Liver (tissue), 9 donors: ENCODE measurements around the gene UBE2E2. TPM values are rescaled to one million over a fixed set of nuclear protein-coding genes. Genes with fewer than 3 reads are reported as not detected.

ENCODE experiments used
- DNase-seq: peaks from one replicate; pipeline ENCODE4 v3.0.0-alpha.2; 2017; ENCODE audit warnings: low spot score
- H3K27ac ChIP-seq, 2 donors: one replicate each; pipeline ENCODE4 v1.7.0; 2013; ENCODE audit warnings: inconsistent platforms in 2 of 2, low read length in 2 of 2, control low read depth in 1 of 2, low read depth in 1 of 2, mild to moderate bottlenecking in 1 of 2
- H3K27me3 ChIP-seq, 4 donors: one replicate each; pipeline versions ENCODE4 v1.6.1 to v1.7.0; 2013; ENCODE audit warnings: low read length in 3 of 4, inconsistent platforms in 1 of 4, mild to moderate bottlenecking in 1 of 4, moderate library complexity in 1 of 4; ENCODE audit not compliant: control insufficient read depth in 4 of 4, insufficient read depth in 4 of 4
- H3K36me3 ChIP-seq, 4 donors: one replicate each; pipeline versions ENCODE4 v1.6.1 to v1.7.0; 2013; ENCODE audit warnings: low read length in 3 of 4, mild to moderate bottlenecking in 3 of 4, low read depth in 1 of 4, moderate library complexity in 1 of 4; ENCODE audit not compliant: control insufficient read depth in 4 of 4, insufficient read depth in 3 of 4
- H3K4me1 ChIP-seq, 4 donors: one replicate each; pipeline versions ENCODE4 v1.6.1 to v1.7.0; 2013; ENCODE audit warnings: low read length in 3 of 4, mild to moderate bottlenecking in 3 of 4, moderate library complexity in 1 of 4; ENCODE audit not compliant: control insufficient read depth in 4 of 4, insufficient read depth in 4 of 4
- H3K4me3 ChIP-seq, 3 donors: one replicate each; pipeline versions ENCODE4 v1.6.1 to v1.7.0; 2013; ENCODE audit warnings: low read length in 3 of 3, control low read depth in 1 of 3, low read depth in 1 of 3, mild to moderate bottlenecking in 1 of 3
- H3K9ac ChIP-seq, 2 donors: one replicate each; pipeline ENCODE4 v1.7.0; 2013; ENCODE audit warnings: low read length in 2 of 2, mild to moderate bottlenecking in 2 of 2, moderate library complexity in 2 of 2, control low read depth in 1 of 2, low read depth in 1 of 2
- H3K9me3 ChIP-seq, 4 donors: one replicate each; pipeline versions ENCODE4 v1.6.1 to v1.7.0; 2013; ENCODE audit warnings: low read length in 3 of 4; ENCODE audit not compliant: control insufficient read depth in 4 of 4
- EGR1 ChIP-seq, 2 donors: IDR thresholded peaks; 2 replicates each; pipeline ENCODE4 v1.6.1; 2016 to 2018; ENCODE audit warnings: antibody characterized with exemption in 2 of 2, low read depth in 2 of 2
- FOXA1 ChIP-seq: IDR thresholded peaks from 2 replicates; pipeline ENCODE4 v1.6.1; 2016; ENCODE audit warnings: antibody characterized with exemption
- FOXA2 ChIP-seq: IDR thresholded peaks from 2 replicates; pipeline ENCODE4 v1.6.1; 2016; ENCODE audit warnings: antibody characterized with exemption
- GABPA ChIP-seq, 2 donors: IDR thresholded peaks in 1 of 2; conservative IDR thresholded peaks in 1 of 2; 2 replicates each; pipeline ENCODE4 v1.6.1; 2016; ENCODE audit warnings: antibody characterized with exemption in 2 of 2, mild to moderate bottlenecking in 1 of 2, moderate library complexity in 1 of 2
- HNF4A ChIP-seq, 2 donors: conservative IDR thresholded peaks; 2 replicates each; pipeline ENCODE4 v1.6.1; 2016; ENCODE audit warnings: antibody characterized with exemption in 2 of 2, mild to moderate bottlenecking in 2 of 2
- HNF4G ChIP-seq: IDR thresholded peaks from 2 replicates; pipeline ENCODE4 v1.6.1; 2016; ENCODE audit warnings: antibody characterized with exemption
- JUND ChIP-seq, 2 donors: IDR thresholded peaks; 2 replicates each; pipeline ENCODE4 v1.6.1; 2016; ENCODE audit warnings: antibody characterized with exemption in 2 of 2
- NR2F2 ChIP-seq: IDR thresholded peaks from 2 replicates; pipeline ENCODE4 v1.6.1; 2016; ENCODE audit warnings: antibody characterized with exemption
- RAD21 ChIP-seq, 2 donors: IDR thresholded peaks; 2 replicates each; pipeline ENCODE4 v1.6.1; 2016; ENCODE audit warnings: antibody characterized with exemption in 2 of 2, mild to moderate bottlenecking in 2 of 2
- RXRA ChIP-seq, 2 donors: IDR thresholded peaks; 2 replicates each; pipeline ENCODE4 v1.6.1; 2017 to 2018; ENCODE audit warnings: antibody characterized with exemption in 2 of 2, mild to moderate bottlenecking in 1 of 2
- SP1 ChIP-seq: IDR thresholded peaks from 2 replicates; pipeline ENCODE4 v1.6.1; 2018; ENCODE audit warnings: antibody characterized with exemption, mild to moderate bottlenecking
- TAF1 ChIP-seq: conservative IDR thresholded peaks from 2 replicates; pipeline ENCODE4 v1.6.1; 2016; ENCODE audit warnings: antibody characterized with exemption, mild to moderate bottlenecking
- YY1 ChIP-seq: IDR thresholded peaks from 2 replicates; pipeline ENCODE4 v1.6.1; 2016; ENCODE audit warnings: antibody characterized with exemption, mild to moderate bottlenecking
- WGBS: extraction: QIAGEN DNeasy Blood & Tissue Kit; methylation state at CpG from one replicate; pipeline ENCODE4 v1.1.7; 2013; 5-methylcytosine and 5-hydroxymethylcytosine counted together
- polyA plus RNA-seq, 2 donors: library from polyadenylated mRNA; stranded (reverse) in 1 of 2; unstranded in 1 of 2; fragments of 200-250 nt in 1 of 2; fragments of >200 nt in 1 of 2; fragmentation: Nextera tagmentation in 1 of 2; extraction: Ambion mirVana in 1 of 2; gene quantifications; one replicate each; pipeline versions ENCODE4 v1.2.1 to v1.2.3, GENCODE V29; 2013 to 2015
- total RNA-seq, 2 donors: library from RNA; depleted of rRNA; stranded (reverse); fragments of >200 nt; gene quantifications; one replicate each; pipeline ENCODE4 v1.2.3, GENCODE V29; 2014
- TF ChIP-seq, protein P1 (sequence below): IDR thresholded peaks from 2 replicates; pipeline ENCODE4 v1.6.1; 2016; ENCODE audit warnings: antibody characterized with exemption
- TF ChIP-seq, protein P2 (sequence below): IDR thresholded peaks from 2 replicates; pipeline ENCODE4 v1.6.1; 2016; ENCODE audit warnings: antibody characterized with exemption
- TF ChIP-seq, protein P3 (sequence below): IDR thresholded peaks from 2 replicates; pipeline ENCODE4 v1.6.1; 2016; ENCODE audit warnings: antibody characterized with exemption
- TF ChIP-seq, protein P4 (sequence below): IDR thresholded peaks from 2 replicates; pipeline ENCODE4 v1.6.1; 2016; ENCODE audit warnings: antibody characterized with exemption, mild to moderate bottlenecking
- TF ChIP-seq, protein P5 (sequence below): fragments of 150-350 bp; IDR thresholded peaks from 2 replicates; pipeline ENCODE4 v1.5.1; 2017; ENCODE audit warnings: improper control_type of control experiment, low read depth, low read length; ENCODE audit not compliant: missing input control
- donor health status: healthy.
- donor health status: healthy.
- donor health status: healthy.
- donor health status: healthy.
- donor health status: healthy.

Gene UBE2E2
- total and polyA plus RNA-seq, 4 donors: 9.0 to 27.8 (median 16.8) TPM

DNA sequence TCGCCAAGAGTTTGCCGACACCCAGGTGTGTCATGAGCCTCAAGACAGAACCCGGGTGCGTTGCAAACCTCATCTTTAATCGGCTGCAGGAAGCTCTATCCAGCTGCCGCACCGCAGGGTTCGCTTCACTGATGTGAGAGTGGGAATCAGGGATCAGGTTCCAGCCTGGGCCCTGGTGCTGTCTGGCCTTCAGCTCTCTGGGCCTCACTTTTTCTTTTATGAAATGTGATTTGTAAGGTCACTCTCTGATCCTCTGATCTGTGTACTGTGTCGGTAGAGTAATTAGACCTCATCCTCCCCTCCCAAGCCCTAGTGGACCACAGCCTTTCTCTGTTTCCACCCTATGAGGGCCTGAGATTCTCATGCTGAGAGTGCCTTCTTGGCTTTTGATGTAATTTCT lies 399.8 kb downstream of the UBE2E2 start:
- WGBS: 88% methylated on average over 9 of the region's 9 CpGs
- H3K9me3 ChIP-seq: no peaks in the 10 kb centered on the region
- no peak overlapping the region for H3K27ac ChIP-seq
- H3K27me3 ChIP-seq: no peaks in the 10 kb centered on the region
- H3K4me1 ChIP-seq: no peaks in the 10 kb centered on the region
- no peaks in the 10 kb centered on the region for H3K36me3 ChIP-seq
- H3K9ac ChIP-seq: no peak overlapping the region
- TF ChIP-seq, protein P1, sequence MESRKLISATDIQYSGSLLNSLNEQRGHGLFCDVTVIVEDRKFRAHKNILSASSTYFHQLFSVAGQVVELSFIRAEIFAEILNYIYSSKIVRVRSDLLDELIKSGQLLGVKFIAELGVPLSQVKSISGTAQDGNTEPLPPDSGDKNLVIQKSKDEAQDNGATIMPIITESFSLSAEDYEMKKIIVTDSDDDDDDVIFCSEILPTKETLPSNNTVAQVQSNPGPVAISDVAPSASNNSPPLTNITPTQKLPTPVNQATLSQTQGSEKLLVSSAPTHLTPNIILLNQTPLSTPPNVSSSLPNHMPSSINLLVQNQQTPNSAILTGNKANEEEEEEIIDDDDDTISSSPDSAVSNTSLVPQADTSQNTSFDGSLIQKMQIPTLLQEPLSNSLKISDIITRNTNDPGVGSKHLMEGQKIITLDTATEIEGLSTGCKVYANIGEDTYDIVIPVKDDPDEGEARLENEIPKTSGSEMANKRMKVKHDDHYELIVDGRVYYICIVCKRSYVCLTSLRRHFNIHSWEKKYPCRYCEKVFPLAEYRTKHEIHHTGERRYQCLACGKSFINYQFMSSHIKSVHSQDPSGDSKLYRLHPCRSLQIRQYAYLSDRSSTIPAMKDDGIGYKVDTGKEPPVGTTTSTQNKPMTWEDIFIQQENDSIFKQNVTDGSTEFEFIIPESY: no peak
- TF ChIP-seq TAF1 (no peak), FOXA2 (no peak), FOXA1 (no peak), YY1 (no peak), GABPA (IDR thresholded peaks at IDR 0.05 in 1 of 2, conservative IDR thresholded peaks at IDR 0.05 in 1 of 2) (no peak), HNF4A (conservative IDR thresholded peaks at IDR 0.05) (no peak), JUND (IDR thresholded peaks at IDR 0.05) (no peak), EGR1 (IDR thresholded peaks at IDR 0.05; ENCODE audit: low read depth in 2 of 2) (no peak), SP1 (no peak), HNF4G (no peak), NR2F2 (no peak), RAD21 (IDR thresholded peaks at IDR 0.05) (no peak), RXRA (IDR thresholded peaks at IDR 0.05) (no peak)
- TF ChIP-seq, protein P2, sequence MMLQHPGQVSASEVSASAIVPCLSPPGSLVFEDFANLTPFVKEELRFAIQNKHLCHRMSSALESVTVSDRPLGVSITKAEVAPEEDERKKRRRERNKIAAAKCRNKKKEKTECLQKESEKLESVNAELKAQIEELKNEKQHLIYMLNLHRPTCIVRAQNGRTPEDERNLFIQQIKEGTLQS: no peak
- TF ChIP-seq, protein P3, sequence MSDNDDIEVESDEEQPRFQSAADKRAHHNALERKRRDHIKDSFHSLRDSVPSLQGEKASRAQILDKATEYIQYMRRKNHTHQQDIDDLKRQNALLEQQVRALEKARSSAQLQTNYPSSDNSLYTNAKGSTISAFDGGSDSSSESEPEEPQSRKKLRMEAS: no peak
- TF ChIP-seq, protein P4, sequence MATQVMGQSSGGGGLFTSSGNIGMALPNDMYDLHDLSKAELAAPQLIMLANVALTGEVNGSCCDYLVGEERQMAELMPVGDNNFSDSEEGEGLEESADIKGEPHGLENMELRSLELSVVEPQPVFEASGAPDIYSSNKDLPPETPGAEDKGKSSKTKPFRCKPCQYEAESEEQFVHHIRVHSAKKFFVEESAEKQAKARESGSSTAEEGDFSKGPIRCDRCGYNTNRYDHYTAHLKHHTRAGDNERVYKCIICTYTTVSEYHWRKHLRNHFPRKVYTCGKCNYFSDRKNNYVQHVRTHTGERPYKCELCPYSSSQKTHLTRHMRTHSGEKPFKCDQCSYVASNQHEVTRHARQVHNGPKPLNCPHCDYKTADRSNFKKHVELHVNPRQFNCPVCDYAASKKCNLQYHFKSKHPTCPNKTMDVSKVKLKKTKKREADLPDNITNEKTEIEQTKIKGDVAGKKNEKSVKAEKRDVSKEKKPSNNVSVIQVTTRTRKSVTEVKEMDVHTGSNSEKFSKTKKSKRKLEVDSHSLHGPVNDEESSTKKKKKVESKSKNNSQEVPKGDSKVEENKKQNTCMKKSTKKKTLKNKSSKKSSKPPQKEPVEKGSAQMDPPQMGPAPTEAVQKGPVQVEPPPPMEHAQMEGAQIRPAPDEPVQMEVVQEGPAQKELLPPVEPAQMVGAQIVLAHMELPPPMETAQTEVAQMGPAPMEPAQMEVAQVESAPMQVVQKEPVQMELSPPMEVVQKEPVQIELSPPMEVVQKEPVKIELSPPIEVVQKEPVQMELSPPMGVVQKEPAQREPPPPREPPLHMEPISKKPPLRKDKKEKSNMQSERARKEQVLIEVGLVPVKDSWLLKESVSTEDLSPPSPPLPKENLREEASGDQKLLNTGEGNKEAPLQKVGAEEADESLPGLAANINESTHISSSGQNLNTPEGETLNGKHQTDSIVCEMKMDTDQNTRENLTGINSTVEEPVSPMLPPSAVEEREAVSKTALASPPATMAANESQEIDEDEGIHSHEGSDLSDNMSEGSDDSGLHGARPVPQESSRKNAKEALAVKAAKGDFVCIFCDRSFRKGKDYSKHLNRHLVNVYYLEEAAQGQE: no peak
- TF ChIP-seq, protein P5, sequence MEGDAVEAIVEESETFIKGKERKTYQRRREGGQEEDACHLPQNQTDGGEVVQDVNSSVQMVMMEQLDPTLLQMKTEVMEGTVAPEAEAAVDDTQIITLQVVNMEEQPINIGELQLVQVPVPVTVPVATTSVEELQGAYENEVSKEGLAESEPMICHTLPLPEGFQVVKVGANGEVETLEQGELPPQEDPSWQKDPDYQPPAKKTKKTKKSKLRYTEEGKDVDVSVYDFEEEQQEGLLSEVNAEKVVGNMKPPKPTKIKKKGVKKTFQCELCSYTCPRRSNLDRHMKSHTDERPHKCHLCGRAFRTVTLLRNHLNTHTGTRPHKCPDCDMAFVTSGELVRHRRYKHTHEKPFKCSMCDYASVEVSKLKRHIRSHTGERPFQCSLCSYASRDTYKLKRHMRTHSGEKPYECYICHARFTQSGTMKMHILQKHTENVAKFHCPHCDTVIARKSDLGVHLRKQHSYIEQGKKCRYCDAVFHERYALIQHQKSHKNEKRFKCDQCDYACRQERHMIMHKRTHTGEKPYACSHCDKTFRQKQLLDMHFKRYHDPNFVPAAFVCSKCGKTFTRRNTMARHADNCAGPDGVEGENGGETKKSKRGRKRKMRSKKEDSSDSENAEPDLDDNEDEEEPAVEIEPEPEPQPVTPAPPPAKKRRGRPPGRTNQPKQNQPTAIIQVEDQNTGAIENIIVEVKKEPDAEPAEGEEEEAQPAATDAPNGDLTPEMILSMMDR: no peak
- no peak for DNase-seq
- H3K4me3 ChIP-seq: no peak overlapping the region
